HG03045 (cell line): ENCODE data around the gene GFOD1.

Experiments
- ATAC-seq: cut with Tn5 transposase; IDR thresholded peaks from one replicate; pipeline ENCODE4 v1.9.1; 2021; ENCODE audit warnings: mild to moderate bottlenecking, moderate library complexity; ENCODE audit not compliant: unreplicated experiment

GFOD1 gene

DNA sequence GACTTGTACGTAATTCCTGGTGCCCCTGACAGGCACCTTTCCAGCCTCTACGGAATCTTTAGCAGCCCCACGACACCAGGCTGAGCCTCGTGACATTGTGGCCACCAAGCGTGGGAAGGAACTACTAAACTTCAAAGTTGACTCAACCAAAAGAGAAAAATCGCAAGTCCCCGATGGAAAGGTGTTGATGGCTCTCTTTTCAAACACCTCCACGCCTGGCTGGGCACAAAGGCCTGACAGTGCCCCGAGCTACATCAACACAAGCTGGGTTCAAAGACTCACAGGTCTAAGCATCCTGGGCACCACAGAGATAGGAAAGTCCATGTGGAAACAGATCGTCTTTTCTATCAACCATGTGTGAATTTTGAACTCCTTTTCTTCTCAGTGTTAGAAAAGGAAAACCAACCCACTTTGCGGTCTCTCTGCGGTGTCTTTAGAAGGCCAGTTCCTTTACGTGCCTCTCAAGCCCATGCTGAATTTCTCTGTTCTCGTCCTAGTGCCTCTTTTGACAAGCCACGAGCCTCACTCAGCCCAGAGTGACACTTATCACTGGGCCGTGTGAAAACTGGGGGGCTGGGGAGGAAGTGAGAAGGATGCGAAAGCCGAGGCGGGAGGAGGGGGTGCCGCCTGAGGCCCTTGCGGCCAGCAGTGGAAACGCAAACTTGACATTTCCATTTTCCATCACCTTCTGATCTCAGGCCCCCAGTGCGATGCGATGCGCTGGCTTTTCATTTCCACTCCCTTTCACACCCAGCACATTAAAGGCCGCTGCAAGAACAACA, 59.4 kb downstream of the GFOD1 start:
- ATAC-seq, result peak; percentile 77

- no peak for ATAC-seq
Observed at GRCh38 chr6:13427316-13427715, 60.1 kb downstream of the GFOD1 start.

DNA sequence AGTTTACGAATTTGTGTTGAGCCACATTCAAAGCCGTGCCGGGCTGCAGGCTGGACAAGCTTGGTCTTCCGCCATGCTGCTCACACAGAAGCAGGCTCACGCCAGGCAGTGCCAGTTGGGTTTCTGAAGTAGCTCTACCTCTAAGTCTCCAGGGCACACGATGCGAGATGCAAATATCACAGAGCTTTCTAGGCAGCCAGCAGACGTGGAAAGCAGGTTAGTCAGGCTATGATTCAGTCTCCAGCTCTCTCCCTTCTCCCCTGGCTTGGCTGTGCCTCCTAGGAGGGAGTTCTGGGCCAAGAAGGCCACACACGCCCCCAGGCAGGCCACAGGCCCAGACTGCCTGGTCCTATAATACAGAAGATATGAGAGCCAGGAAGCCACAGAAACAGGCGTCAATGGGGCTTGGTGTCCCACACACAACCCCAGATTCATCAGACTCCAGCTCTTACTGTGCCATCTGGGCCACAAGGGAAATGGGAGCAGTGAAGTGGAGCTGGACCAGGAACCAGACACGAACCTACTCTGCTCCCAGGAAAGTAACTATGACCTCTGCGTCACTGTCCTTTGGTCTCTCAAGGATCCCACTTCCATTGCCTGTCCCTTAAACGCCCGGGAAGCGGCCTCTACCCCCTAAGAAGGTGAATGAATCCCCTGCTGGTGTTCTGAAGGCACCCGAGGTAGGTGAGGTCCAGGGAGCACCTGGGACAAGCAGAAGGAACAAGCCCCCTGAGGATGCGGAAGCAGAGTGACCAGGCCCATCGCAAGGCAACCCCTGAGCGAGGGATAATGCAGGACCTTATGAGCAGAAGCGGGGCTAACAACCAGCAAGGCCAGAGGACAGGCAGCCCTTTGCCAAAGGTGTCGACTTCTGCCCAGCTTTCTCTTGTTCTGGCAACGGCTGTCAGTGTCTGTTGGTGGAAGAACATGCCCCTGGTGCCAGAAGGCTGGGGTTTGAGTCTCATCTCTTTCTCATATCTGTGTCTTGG, 61.2 kb downstream of the GFOD1 start:
- no peak for ATAC-seq

DNA sequence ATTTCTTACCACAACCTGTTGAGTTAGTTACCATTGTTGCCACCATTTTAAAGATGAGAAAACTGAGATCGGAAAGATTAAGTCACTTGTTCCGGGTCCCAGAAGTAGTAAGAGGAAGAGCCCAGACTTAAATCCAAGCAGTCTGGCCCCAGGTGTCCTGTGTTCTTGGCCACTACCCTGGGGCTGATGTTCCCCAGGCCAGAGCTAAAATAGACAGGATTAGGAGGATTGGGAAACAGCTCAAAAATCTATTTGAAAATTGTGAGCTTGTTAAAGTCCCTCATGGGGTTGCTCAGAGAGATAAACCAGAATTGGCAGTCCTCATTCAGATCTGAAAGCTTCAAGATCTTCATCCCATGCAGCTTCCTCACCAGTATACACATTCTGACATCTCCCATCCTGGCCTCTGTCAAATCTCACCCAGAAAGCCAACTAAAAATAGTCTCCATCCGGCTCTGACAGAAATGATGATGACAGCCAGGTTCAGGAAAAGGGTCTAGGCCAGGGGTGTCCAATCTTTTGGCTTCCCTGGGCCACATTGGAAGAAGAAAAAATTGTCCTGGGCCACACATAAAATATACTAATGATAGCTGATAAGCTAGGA, 62.0 kb downstream of the GFOD1 start:
- no peak for ATAC-seq

- ATAC-seq, result no peak
Observed at GRCh38 chr6:13423252-13423651, 64.1 kb downstream of the GFOD1 start.

- ATAC-seq, result no peak
Observed at GRCh38 chr6:13422681-13423221, 64.6 kb downstream of the GFOD1 start.

DNA sequence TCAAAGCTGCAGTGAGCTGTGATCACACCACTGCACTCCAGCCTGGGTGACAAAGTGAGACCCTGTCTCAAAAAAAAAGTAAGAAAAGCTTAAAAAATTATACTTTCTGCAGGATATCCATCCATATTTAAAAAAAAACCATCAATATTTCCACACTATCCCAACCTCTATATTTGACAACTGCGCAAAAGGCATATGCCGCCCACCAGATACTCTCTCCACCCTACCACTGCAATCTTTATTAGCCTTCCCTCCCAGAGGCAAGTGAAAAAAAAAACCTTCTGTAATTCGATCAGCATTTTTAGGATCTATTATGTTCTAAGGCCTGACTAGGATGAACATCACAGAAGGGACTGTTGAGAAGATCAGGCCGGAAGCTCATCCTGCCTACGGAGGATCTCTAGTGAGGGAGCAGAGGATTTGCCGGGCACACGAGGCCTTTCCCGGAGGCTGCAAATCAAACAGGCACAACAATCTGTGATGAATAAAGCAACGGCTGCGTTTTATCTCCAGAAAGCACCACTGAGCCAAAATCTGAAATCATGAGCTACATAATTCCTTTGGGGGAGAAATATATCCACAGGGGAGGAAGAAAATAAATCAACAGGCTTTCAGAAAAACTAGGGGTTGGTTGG, 65.9 kb downstream of the GFOD1 start:
- no peak for ATAC-seq

DNA sequence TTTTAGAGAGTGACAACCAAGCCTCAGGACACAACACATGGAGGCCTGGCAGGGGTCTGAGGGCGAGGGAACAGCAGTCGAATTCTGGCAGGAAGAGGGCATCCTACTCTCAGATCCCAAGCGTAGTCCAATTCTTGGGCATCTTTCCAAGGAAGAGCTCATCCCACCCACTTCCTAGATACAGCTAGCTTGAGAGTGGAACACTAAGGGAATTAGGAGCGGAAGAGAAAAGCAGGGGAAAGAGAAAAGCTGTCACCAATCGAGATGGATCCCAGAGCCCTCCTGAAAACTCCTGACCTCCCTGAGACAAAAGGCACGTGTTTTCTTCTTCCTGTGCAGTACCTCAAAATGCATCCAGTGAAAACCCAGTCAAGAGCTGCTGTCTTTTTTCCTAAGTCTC, 67.1 kb downstream of the GFOD1 start:
- no peak for ATAC-seq

DNA sequence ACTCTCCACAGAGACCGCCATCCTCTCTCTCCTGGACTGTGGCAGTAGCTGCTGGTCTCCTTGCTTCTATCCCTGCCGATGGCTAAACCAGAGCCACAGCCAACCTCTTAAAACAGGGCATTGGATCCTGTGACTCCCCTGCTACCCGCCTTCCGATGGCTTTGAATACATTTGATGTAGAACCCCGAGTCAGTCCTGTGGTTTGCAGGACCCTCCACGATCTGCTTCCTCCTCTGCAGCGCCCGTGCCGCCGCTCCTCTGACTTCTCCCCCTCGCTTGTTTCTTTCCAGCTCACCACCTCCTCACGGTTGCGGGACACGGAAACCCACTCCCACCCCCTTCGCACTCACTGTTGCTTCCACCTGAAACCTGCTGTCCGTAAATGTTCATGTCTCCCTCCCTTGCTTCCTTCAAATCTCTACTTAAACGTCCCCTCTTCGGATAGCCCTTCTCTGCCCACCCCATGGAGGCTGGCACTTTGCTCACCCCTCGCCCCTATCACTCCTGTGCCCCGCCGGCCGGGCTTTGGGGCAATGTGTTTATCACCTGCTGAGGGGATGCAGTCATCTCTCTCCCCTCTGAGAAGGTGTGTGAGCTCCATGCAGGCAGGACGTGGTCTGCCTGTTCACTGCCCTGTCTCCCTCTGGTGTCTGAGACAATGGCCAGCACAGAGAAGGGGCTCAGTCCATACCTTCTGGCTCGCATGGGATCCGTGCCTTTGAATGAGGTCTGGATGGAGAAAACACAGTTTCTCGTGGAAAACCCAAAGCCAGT, 67.8 kb downstream of the GFOD1 start:
- no peak for ATAC-seq

GRCh38 chr6:13418844-13419243, 68.6 kb downstream of the GFOD1 start:
- no peak for ATAC-seq

GRCh38 chr6:13417954-13418353, 69.4 kb downstream of the GFOD1 start:
- ATAC-seq, result no peak

DNA sequence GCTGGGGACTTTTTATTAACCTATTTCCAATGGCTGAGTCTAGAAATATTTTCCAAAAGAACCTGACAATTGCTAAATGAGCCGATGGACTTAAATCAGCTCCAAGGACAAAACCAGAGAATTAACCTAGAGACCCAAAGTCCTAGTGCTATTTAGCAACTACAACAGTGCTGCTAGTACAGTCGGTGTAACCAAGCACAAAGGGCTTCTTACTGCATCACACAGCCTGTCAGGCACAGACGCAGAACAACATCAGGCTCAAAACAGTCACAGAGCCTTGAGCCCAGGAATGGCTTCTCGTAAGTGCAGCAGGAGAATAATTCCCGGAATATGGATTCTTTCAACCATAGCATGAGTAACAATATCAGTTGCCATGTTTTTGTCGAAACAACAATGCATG, 70.0 kb downstream of the GFOD1 start:
- no peak for ATAC-seq

GRCh38 chr6:13415283-13415682, 72.1 kb downstream of the GFOD1 start:
- ATAC-seq, result no peak

GRCh38 chr6:13413900-13414555, 73.4 kb downstream of the GFOD1 start:
- ATAC-seq, result no peak

GRCh38 chr6:13413466-13413862, 73.9 kb downstream of the GFOD1 start:
- no peak for ATAC-seq

GRCh38 chr6:13412639-13413465, 74.5 kb downstream of the GFOD1 start:
- no peak for ATAC-seq

DNA sequence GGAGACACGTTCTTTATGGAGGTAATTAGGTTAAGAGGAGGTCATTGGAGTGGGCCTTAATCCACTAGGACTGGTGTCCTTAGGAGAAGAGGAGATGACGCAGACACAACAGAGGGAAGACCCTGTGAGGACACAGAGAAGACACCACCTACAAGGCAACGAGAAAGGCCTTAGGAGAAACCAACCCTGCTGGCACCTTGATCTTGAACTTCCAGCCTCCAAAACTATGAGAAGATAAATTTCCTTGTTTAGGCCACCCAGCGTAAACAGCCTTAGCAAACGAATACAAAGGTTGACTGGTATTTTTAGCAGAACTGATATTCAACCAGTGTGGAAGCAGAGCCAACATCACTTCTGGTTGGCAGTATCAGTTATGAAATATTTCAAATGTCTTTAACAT, 75.2 kb downstream of the GFOD1 start:
- ATAC-seq, result no peak

GRCh38 chr6:13411484-13411883, 75.9 kb downstream of the GFOD1 start:
- ATAC-seq, result no peak

DNA sequence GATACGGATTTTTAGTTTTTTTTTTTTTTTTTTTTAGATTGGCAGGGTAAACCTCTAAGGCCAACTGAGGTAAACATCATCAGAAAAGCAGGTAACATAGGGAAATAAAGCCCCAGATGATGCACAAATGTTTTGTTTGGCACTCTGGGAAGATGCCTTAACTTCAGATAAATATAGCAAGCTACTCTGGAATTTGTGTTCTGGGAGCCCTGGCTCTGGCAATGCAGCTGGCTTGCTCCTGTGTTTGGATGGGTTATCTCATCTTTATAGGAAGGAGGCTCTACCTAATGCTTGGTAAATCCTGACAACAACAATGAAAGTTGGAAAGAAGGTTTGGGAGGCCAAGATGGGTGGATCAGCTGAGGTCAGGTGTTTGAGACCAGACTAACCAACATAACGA, 77.4 kb downstream of the GFOD1 start:
- ATAC-seq, result no peak
